Fibroblast of lung (primary cell): ENCODE results near the gene SOCS4. TPM values are rescaled to one million over a fixed set of nuclear protein-coding genes. Genes with fewer than 3 reads are reported as not detected.

ENCODE experiments used
- DNase-seq, 2 donors: peaks; one replicate each; pipeline versions ENCODE4 v3.0.0 to v3.0.0-alpha.2; 2010; ENCODE audit warnings: low read depth in 2 of 2
- H2AFZ ChIP-seq: 2 replicates; pipeline ENCODE4 v1.5.1; 2012; ENCODE audit warnings: low read length, control low read depth, inconsistent platforms
- H3K27ac ChIP-seq: 2 replicates; pipeline ENCODE4 v1.5.1; 2011; ENCODE audit warnings: low read length, control low read depth; ENCODE audit not compliant: insufficient read depth
- H3K27me3 ChIP-seq: 2 replicates; pipeline ENCODE4 v1.5.1; 2011; ENCODE audit warnings: mild to moderate bottlenecking, low read length; ENCODE audit not compliant: control insufficient read depth, insufficient read depth
- H3K36me3 ChIP-seq: 2 replicates; pipeline ENCODE4 v1.5.1; 2011; ENCODE audit warnings: low read length; ENCODE audit not compliant: control insufficient read depth, insufficient read depth
- H3K4me1 ChIP-seq: 2 replicates; pipeline ENCODE4 v1.5.1; 2011; ENCODE audit warnings: low read length; ENCODE audit not compliant: control insufficient read depth, insufficient read depth; ENCODE audit errors: extremely low read depth
- H3K4me2 ChIP-seq: 2 replicates; pipeline ENCODE4 v1.5.1; 2011; ENCODE audit warnings: low read length, control low read depth; ENCODE audit not compliant: insufficient read depth; ENCODE audit errors: extremely low read depth
- H3K4me3 ChIP-seq, 4 experiments: fragments of 200-600 bp in 1 of 4; sonication (generic) in 1 of 4; replicated peaks in 1 of 4; 2 replicates each; pipeline ENCODE4 v1.5.1; 2011 to 2016; ENCODE audit warnings: low read length in 4 of 4, low read depth in 3 of 4, mild to moderate bottlenecking in 3 of 4, control low read depth in 2 of 4, inconsistent platforms in 1 of 4, mixed read lengths in 1 of 4; ENCODE audit not compliant: insufficient read depth in 1 of 4; ENCODE audit errors: control extremely low read depth in 1 of 4
- H3K79me2 ChIP-seq: 2 replicates; pipeline ENCODE4 v1.5.1; 2012; ENCODE audit warnings: mild to moderate bottlenecking, low read length, inconsistent platforms; ENCODE audit not compliant: control insufficient read depth, insufficient read depth
- H3K9ac ChIP-seq: 2 replicates; pipeline ENCODE4 v1.5.1; 2011; ENCODE audit warnings: mild to moderate bottlenecking, low read length, control low read depth; ENCODE audit not compliant: insufficient read depth
- H3K9me3 ChIP-seq: 2 replicates; pipeline ENCODE4 v1.5.1; 2012; ENCODE audit warnings: low read depth, low read length; ENCODE audit not compliant: control insufficient read depth, insufficient read depth
- H4K20me1 ChIP-seq: 2 replicates; pipeline ENCODE4 v1.5.1; 2011; ENCODE audit warnings: low read length; ENCODE audit not compliant: control insufficient read depth, insufficient read depth; ENCODE audit errors: extremely low read depth
- EZH2 ChIP-seq: IDR thresholded peaks from 2 replicates; pipeline ENCODE4 v1.5.1; 2012; ENCODE audit warnings: low read length, control low read depth, mild to moderate bottlenecking; ENCODE audit errors: missing control alignments
- polyA plus RNA-seq, 2 donors: library from polyadenylated mRNA; depleted of rRNA in 1 of 2; stranded (reverse) in 1 of 2; unstranded in 1 of 2; fragments of >200 nt; gene quantifications; 2 replicates each; pipeline ENCODE4 v1.2.1, GENCODE V29; 2011 to 2012; ENCODE audit warnings: missing spikeins in 1 of 2
- total RNA-seq: library from RNA; depleted of rRNA; stranded (reverse); fragments of >200 nt; gene quantifications from 2 replicates; pipeline ENCODE4 v1.2.1, GENCODE V29; 2014
- TF ChIP-seq, protein P1 (sequence below), 2 donors: IDR thresholded peaks in 1 of 2; conservative IDR thresholded peaks in 1 of 2; 1 replicate in 1 of 2; 2 replicates in 1 of 2; pipeline ENCODE4 v1.5.1; 2011 to 2012; ENCODE audit warnings: low read length in 2 of 2, control low read depth in 1 of 2, inconsistent platforms in 1 of 2, low read depth in 1 of 2, mild to moderate bottlenecking in 1 of 2

The SOCS4 gene
- total and polyA plus RNA-seq, 2 donors (not counting 1 experiment from before 2014, with no cell fraction given): 11.5 to 19.2 TPM

- H3K9ac ChIP-seq: no peak overlapping the region
- H3K4me3 ChIP-seq: no peak overlapping the region
- no peak overlapping the region for H3K4me2 ChIP-seq
- no peak overlapping the region for H3K27ac ChIP-seq
- TF ChIP-seq, protein P1, sequence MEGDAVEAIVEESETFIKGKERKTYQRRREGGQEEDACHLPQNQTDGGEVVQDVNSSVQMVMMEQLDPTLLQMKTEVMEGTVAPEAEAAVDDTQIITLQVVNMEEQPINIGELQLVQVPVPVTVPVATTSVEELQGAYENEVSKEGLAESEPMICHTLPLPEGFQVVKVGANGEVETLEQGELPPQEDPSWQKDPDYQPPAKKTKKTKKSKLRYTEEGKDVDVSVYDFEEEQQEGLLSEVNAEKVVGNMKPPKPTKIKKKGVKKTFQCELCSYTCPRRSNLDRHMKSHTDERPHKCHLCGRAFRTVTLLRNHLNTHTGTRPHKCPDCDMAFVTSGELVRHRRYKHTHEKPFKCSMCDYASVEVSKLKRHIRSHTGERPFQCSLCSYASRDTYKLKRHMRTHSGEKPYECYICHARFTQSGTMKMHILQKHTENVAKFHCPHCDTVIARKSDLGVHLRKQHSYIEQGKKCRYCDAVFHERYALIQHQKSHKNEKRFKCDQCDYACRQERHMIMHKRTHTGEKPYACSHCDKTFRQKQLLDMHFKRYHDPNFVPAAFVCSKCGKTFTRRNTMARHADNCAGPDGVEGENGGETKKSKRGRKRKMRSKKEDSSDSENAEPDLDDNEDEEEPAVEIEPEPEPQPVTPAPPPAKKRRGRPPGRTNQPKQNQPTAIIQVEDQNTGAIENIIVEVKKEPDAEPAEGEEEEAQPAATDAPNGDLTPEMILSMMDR (conservative IDR thresholded peaks at IDR 0.05 in 1 of 2, IDR thresholded peaks at IDR 0.05 in 1 of 2; ENCODE audit: low read depth in 1 of 2, low read length in 2 of 2): no peak
- TF ChIP-seq EZH2: no peak
- no peaks in the 10 kb centered on the region for H4K20me1 ChIP-seq
- no peaks in the 10 kb centered on the region for H3K79me2 ChIP-seq
- H3K9me3 ChIP-seq: no peaks in the 10 kb centered on the region
- H3K36me3 ChIP-seq: no peaks in the 10 kb centered on the region
- peaks cover 18% of the 10 kb centered on the region for H3K4me1 ChIP-seq
- no peak overlapping the region for H2AFZ ChIP-seq
- DNase-seq: no peak
- no peaks in the 10 kb centered on the region for H3K27me3 ChIP-seq
These were observed 71.5 kb downstream of the SOCS4 start for GRCh38 chr14:55098561-55098898.

Other genes with a start within 250 kb of the SOCS4 start
- gene GCH1, start 124.4 kb upstream of the SOCS4 start, total RNA-seq: 1.5 and 6.4 TPM in 2 replicates
- 1.3 and 3.0 TPM in 2 replicates for gene GCH1, start 124.4 kb upstream of the SOCS4 start, polyA plus RNA-seq
- 8.6 and 9.8 TPM in 2 replicates for gene WDHD1, start 137 bp upstream of the SOCS4 start, total RNA-seq
- gene WDHD1, start 137 bp upstream of the SOCS4 start, polyA plus RNA-seq: 7.3 and 13.0 TPM in 2 replicates
- gene MAPK1IP1L, start 24.4 kb downstream of the SOCS4 start, total RNA-seq: 14.1 and 16.5 TPM in 2 replicates
- gene MAPK1IP1L, start 24.4 kb downstream of the SOCS4 start, polyA plus RNA-seq: 82.3 and 103 TPM in 2 replicates
- 430 and 434 TPM in 2 replicates for gene LGALS3, start 102.0 kb downstream of the SOCS4 start, total RNA-seq
- gene LGALS3, start 102.0 kb downstream of the SOCS4 start, polyA plus RNA-seq: 333 and 398 TPM in 2 replicates
- 0.77 and 8.1 TPM in 2 replicates for gene DLGAP5, start 164.3 kb downstream of the SOCS4 start, total RNA-seq
- 10.5 and 31.2 TPM in 2 replicates for gene DLGAP5, start 164.3 kb downstream of the SOCS4 start, polyA plus RNA-seq
- gene FBXO34, start 244.2 kb downstream of the SOCS4 start, total RNA-seq: 23.4 and 29.1 TPM in 2 replicates
- gene FBXO34, start 244.2 kb downstream of the SOCS4 start, polyA plus RNA-seq: 17.3 and 20.8 TPM in 2 replicates